ENCODE data around the gene PRAMEF15. TPM values are rescaled to one million over a fixed set of nuclear protein-coding genes. Genes with fewer than 3 reads are reported as not detected.
"Not testable (repeated sequence)": the region's sequence is repeated elsewhere in the genome, so short reads cannot be mapped to it uniquely, and the experiment has no call there.

Gene PRAMEF15
- not detected in 3 replicates for total RNA-seq

DNA sequence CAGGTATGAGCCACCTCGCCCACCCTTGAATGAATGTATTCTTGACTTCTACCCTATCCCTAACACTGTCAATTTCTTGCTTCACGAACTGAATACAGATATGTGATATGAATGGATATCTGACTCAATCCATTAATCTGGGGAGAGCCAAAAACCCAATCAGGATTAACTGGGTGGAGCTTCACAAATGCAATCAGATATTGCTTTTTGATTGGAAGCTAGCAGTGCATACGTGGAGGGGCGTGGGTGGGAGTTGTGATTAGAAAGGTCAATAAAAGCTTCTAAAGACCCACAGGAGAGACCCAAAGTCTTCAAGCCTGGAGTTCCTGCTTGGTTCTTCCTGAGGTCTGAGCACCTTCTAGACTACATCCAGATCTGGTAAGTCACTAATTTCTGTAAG is at the start of gene PRAMEF15:
PRAMEF15 (plus strand) TSS at position 301 of the 400 bp plus-strand sequence. CDS start 2,827 bp downstream, outside the sequence.
- not testable (repeated sequence) for DNase-seq (ENCODE audit: low spot score in 2 of 2, unreplicated experiment in 2 of 2); H3K36me3 Mint-ChIP-seq; H3K27me3 Mint-ChIP-seq (ENCODE audit: low read depth); H3K4me3 Mint-ChIP-seq; H3K27ac Mint-ChIP-seq; H3K4me1 Mint-ChIP-seq
- peaks cover 13% of the 10 kb centered on the region for H3K9me3 Mint-ChIP-seq

DNA sequence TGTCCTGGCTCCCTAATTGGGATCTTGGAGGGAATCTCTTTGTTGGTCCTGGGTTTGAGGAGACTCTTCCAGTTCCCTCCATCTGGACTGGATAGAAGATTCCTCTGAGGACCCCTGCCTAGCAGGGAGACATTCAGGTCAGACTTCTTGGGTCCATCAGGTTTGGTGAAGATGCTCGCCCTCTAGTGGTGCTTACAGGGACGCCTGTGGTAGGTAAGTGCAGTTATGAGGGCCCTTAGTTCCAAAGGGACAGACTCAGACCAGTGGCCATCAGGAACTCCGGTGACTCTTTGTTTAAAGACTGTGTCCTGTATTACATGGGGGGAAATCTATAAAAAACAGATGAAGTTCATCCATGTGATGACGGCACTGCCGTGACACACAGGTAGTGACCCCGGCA is 38.4 kb upstream of the PRAMEF15 start:
- DNase-seq (ENCODE audit: low spot score in 2 of 2, unreplicated experiment in 2 of 2); H3K9me3 Mint-ChIP-seq: not testable (repeated sequence)

DNA sequence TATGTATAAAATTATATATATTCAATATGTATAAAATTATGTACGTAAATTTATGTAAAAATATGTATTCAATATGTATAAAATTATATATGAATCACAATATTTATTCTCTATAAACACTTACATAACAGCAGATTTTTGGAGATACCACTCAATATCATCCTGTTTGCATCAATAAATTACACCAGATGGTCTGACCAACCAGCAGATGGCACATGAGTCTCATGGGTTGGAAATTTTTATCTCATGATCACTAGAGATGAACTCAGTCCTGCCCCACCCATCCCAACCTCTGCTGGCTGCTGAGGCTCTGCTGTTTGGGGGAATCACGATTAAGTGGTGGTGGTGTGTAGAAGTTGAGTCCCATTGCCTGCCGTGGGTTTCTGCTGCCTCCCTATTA is 35.8 kb upstream of the PRAMEF15 start:
- not testable (repeated sequence) for DNase-seq (ENCODE audit: low spot score in 2 of 2, unreplicated experiment in 2 of 2); H3K4me1 Mint-ChIP-seq; H3K9me3 Mint-ChIP-seq; H3K4me3 Mint-ChIP-seq; H3K36me3 Mint-ChIP-seq; H3K27me3 Mint-ChIP-seq (ENCODE audit: low read depth); H3K27ac Mint-ChIP-seq

More for the DNA sequence above, 38.4 kb upstream of the PRAMEF15 start:
- not testable (repeated sequence) for H3K27ac Mint-ChIP-seq; H3K27me3 Mint-ChIP-seq (ENCODE audit: low read depth); H3K36me3 Mint-ChIP-seq; H3K4me3 Mint-ChIP-seq; H3K4me1 Mint-ChIP-seq

DNA sequence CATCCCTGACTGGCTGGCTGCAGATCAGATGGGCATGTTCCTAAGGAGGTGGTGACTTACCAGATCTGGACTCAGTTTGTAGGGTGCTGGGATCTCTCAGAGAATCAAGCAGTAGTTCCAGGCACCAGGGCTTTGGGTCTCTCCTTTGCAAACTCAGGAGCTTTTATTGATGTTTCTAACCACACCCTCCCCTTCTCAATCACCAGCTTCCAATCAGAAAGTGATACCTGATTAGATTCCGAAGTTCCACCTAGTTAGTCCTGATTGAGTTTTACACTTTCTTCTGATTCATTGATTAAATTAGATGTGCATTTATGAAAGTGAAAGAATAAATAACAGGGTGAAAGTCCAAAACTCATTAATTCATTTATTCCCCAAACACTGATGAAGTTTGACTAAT is 30.3 kb upstream of the PRAMEF15 start, which contains the start of gene PRAMEF8:
PRAMEF8 (minus strand) TSS at position 101 of the 400 bp plus-strand sequence. CDS start 1,046 bp downstream, outside the sequence.
- H3K27ac Mint-ChIP-seq; H3K4me3 Mint-ChIP-seq; DNase-seq (ENCODE audit: low spot score in 2 of 2, unreplicated experiment in 2 of 2); H3K4me1 Mint-ChIP-seq; H3K36me3 Mint-ChIP-seq; H3K27me3 Mint-ChIP-seq (ENCODE audit: low read depth); H3K9me3 Mint-ChIP-seq: not testable (repeated sequence)

DNA sequence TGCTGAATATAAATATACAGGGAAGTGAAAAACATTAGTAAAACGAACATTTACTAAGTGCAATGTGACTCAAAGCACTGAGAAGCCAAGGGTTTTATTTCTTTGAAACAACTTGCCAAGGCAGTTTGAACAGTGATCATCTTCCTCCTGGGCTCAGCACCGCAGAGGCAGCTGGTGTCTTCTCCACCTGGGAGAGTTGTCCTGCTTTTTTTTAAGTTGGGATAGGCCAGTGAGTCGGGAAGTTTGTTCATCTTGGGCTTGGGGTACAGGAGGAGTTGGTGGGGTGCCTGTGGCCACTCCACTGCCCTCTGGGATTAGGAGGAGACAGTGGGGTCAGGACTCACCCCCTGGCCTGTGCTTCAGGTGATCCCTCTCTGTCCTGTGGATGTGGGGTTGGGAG is 26.4 kb upstream of the PRAMEF15 start:
- not testable (repeated sequence) for H3K4me3 Mint-ChIP-seq; H3K4me1 Mint-ChIP-seq; DNase-seq (ENCODE audit: low spot score in 2 of 2, unreplicated experiment in 2 of 2); H3K27ac Mint-ChIP-seq; H3K9me3 Mint-ChIP-seq; H3K36me3 Mint-ChIP-seq; H3K27me3 Mint-ChIP-seq (ENCODE audit: low read depth)

DNA sequence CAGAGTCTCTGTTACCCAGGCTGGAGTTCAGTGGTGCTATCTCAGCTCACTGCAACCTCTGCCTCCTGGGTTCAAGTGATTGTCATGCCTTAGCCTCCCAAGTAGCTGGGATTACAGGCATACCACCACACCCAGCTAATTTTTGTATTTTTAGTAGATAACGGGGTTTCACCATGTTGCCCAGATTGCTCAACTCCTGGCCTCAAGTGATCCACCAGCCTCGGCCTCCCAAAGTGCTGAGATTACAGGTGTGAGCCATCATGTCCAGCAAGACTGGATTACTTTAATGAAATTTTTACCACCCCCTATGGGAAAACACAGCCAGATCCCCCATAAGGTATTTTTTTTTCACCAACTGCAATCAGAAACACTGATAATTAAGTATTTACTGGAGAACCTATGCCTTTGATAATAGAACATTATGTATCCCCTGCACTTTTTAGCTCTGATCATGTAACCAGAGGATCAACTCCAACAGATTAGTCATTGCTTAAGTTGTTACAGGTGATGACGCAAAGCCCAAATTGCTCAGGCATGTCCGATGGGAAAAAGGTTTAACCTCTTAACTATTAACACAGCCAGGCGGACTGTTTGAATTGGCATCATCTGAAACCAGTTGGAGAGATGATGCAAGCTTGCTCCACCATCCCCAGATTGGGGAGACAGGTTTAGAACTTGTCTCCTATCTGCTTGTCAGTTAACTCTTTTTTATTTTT is 18.0 kb upstream of the PRAMEF15 start:
- not testable (repeated sequence) for H3K27ac Mint-ChIP-seq; H3K27me3 Mint-ChIP-seq (ENCODE audit: low read depth); DNase-seq (ENCODE audit: low spot score in 2 of 2, unreplicated experiment in 2 of 2)

DNA sequence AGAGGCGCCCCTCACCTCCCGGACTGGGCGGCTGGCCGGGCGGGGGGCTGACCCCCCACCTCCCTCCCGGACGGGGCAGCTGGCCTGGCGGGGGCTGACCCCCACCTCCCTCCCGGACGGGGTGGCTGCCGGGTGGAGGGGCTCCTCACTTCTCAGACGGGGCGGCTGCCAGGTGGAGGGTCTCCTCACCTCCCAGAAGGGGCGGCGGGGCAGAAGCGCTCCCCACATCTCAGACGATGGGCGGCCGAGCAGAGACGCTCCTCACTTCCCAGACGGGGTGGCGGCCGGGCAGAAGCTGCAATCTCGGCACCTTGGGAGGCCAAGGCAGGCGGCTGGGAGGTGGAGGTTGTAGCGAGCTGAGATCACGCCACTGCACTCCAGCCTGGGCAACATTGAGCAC is 16.7 kb upstream of the PRAMEF15 start:
- not testable (repeated sequence) for H3K36me3 Mint-ChIP-seq; H3K27ac Mint-ChIP-seq; H3K4me1 Mint-ChIP-seq; DNase-seq (ENCODE audit: low spot score in 2 of 2, unreplicated experiment in 2 of 2); H3K27me3 Mint-ChIP-seq (ENCODE audit: low read depth); H3K4me3 Mint-ChIP-seq; H3K9me3 Mint-ChIP-seq

More for the DNA sequence above, 18.0 kb upstream of the PRAMEF15 start:
- H3K36me3 Mint-ChIP-seq, H3K9me3 Mint-ChIP-seq, H3K4me1 Mint-ChIP-seq, H3K4me3 Mint-ChIP-seq: not testable (repeated sequence)

DNA sequence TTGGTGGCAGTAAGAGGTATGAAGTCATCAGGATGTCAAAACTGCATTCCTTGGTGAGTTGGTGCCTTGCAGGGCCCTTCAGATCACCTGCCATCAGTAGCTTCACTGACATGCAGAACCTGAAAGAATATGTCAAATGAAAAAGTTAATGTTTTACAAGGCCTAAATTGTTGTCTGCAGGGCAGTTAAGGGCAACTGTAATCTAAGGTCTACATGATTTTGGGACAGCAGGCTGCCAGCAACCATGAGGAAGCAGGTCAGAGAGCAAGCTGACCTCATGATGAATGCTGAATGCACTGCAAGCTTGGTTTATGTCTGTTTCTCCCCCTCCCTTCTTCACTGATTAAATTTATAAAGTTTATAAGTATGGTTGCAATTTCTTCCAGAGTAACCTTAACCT is 13.2 kb upstream of the PRAMEF15 start:
- H3K4me1 Mint-ChIP-seq; H3K36me3 Mint-ChIP-seq; H3K9me3 Mint-ChIP-seq; H3K4me3 Mint-ChIP-seq; DNase-seq (ENCODE audit: low spot score in 2 of 2, unreplicated experiment in 2 of 2); H3K27me3 Mint-ChIP-seq (ENCODE audit: low read depth); H3K27ac Mint-ChIP-seq: not testable (repeated sequence)

DNA sequence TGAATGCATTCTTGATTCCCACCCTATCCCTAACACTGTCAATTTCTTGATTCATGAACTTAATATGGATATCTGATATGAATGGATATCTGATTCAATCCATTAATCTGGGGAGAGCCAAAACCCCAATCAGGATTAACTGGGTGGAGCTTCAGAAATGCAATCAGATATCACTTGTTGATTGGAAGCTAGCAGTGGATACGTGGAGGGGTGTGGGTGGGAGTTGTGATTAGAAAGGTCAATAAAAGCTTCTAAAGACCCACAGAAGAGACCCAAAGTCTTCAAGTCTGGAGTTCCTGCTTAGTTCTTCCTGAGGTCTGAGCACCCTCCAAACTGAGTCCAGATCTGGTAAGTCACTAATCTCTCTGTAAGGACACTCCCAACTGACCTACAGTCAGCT is 12.1 kb upstream of the PRAMEF15 start, which contains the start of gene PRAMEF33:
PRAMEF33 (plus strand) TSS at position 301 of the 400 bp plus-strand sequence. CDS start 2,416 bp downstream, outside the sequence.
- DNase-seq (ENCODE audit: low spot score in 2 of 2, unreplicated experiment in 2 of 2); H3K36me3 Mint-ChIP-seq; H3K4me1 Mint-ChIP-seq; H3K27me3 Mint-ChIP-seq (ENCODE audit: low read depth); H3K9me3 Mint-ChIP-seq; H3K27ac Mint-ChIP-seq; H3K4me3 Mint-ChIP-seq: not testable (repeated sequence)

DNA sequence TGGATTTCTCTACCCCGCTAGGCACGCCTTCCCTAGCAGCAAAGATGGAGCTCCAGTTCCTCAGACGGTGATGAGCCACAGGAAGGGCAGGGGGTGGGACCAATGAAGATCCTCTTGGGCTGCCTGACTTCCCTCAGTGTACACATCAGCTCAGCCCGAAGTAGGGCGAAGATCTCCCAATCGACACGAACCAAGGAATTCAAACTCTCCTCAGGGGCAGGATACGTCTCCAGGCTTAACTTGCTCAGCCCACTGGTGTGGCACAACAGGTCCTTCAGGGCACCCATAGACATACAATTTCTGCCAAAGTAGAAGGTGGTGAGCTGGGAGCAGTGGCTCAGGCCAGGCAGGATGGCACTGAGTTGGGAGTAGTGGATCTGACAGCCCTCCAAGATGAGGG is 27.1 kb downstream of the PRAMEF15 start:
- not testable (repeated sequence) for H3K4me3 Mint-ChIP-seq; H3K4me1 Mint-ChIP-seq; H3K27ac Mint-ChIP-seq; H3K27me3 Mint-ChIP-seq (ENCODE audit: low read depth); H3K36me3 Mint-ChIP-seq; DNase-seq (ENCODE audit: low spot score in 2 of 2, unreplicated experiment in 2 of 2)
- H3K9me3 Mint-ChIP-seq, result peaks cover 11% of the 10 kb centered on the region

DNA sequence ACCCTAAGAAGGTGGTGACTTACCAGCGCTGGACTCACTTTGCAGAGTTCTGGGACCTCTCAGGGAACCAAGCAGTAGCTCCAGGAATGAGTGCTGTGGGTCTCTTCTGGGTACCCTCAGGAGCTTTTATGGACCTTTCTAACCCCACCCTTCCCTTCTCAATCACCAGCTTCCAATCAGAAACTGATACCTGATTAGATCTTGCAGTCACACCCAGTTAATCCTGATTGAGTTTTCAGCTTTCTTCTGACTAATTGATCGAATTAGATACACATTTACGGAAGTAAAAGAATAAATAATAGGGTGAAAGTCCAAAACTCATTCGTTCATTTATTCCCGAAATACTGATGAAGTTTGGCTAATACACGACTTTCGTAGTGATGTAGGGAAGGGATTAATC is 31.7 kb downstream of the PRAMEF15 start, which contains the start of gene PRAMEF14:
PRAMEF14 (minus strand) TSS at position 101 of the 400 bp plus-strand sequence. CDS start 1,820 bp downstream, outside the sequence.
- H3K36me3 Mint-ChIP-seq; H3K4me1 Mint-ChIP-seq; H3K4me3 Mint-ChIP-seq; DNase-seq (ENCODE audit: low spot score in 2 of 2, unreplicated experiment in 2 of 2); H3K27ac Mint-ChIP-seq; H3K27me3 Mint-ChIP-seq (ENCODE audit: low read depth): not testable (repeated sequence)
- H3K9me3 Mint-ChIP-seq, result peaks cover 11% of the 10 kb centered on the region

DNA sequence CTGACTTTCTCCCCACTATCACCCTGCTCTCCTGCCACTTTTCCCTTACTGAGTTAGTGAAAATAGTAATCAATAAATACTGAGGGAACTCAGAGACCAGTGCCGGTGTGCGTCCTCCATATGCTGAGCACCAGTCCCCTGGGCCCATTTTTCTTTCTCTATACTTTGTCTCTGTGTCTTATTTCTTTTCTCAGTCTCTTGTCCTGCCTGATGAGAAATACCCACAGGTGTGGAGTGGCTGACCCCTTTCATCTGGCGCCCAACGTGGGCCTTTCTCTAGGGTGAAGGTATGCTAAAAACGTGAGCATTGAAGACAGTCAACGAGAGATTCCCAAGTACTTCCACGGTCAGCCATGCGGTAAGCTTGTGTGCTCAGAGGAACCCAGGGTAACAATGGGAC is 38.1 kb downstream of the PRAMEF15 start:
- not testable (repeated sequence) for H3K27me3 Mint-ChIP-seq (ENCODE audit: low read depth); H3K27ac Mint-ChIP-seq; H3K4me1 Mint-ChIP-seq; H3K36me3 Mint-ChIP-seq; DNase-seq (ENCODE audit: low spot score in 2 of 2, unreplicated experiment in 2 of 2); H3K4me3 Mint-ChIP-seq
- peaks cover 11% of the 10 kb centered on the region for H3K9me3 Mint-ChIP-seq

DNA sequence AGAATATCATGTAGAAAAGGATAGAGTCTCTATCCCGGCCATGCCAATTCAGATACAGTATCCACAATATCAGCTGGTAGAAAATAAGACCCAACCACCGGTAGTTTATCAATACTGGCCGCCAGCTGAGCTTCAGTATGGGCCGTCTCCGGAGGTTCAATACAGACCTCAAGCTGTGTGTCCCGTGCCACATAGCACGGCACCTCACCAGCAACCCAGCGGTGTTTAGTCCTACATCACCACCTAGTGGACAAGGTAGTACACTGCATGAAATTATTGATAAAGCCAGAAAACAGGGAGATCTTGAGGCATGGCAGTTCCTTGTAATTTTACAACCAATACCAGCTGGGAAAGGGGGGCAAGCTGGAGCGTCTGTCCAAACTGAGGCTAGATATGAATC is 39.1 kb downstream of the PRAMEF15 start:
- H3K27ac Mint-ChIP-seq; H3K27me3 Mint-ChIP-seq (ENCODE audit: low read depth); H3K4me3 Mint-ChIP-seq; H3K4me1 Mint-ChIP-seq; H3K36me3 Mint-ChIP-seq; DNase-seq (ENCODE audit: low spot score in 2 of 2, unreplicated experiment in 2 of 2): not testable (repeated sequence)
- peaks cover 11% of the 10 kb centered on the region for H3K9me3 Mint-ChIP-seq

All from mesothelial cell of epicardium (in vitro differentiated cells).